Neuron (in vitro differentiated cells): Measurements from ENCODE around the gene HEPN1.

ENCODE experiments used
- H2AFZ ChIP-seq: one replicate; pipeline ENCODE4 v1.6.1; 2013; ENCODE audit warnings: low read depth, mild to moderate bottlenecking, inconsistent platforms, low read length, moderate library complexity
- H3K27me3 ChIP-seq: one replicate; pipeline ENCODE4 v1.6.1; 2013; ENCODE audit warnings: low read length; ENCODE audit not compliant: insufficient read depth
- H3K36me3 ChIP-seq: one replicate; pipeline ENCODE4 v1.6.1; 2013; ENCODE audit warnings: low read length; ENCODE audit not compliant: insufficient read depth
- H3K4me1 ChIP-seq: one replicate; pipeline ENCODE4 v1.6.1; 2013; ENCODE audit warnings: low read length; ENCODE audit not compliant: insufficient read depth
- H3K4me3 ChIP-seq: 2 replicates; pipeline ENCODE4 v1.5.1; 2013; ENCODE audit warnings: mild to moderate bottlenecking, low read length, moderate library complexity
- H3K9me3 ChIP-seq: one replicate; pipeline ENCODE4 v1.6.1; 2013; ENCODE audit warnings: low read length

Gene HEPN1

GRCh38 chr11:124877910-124878758 is 40.9 kb upstream of the HEPN1 start:
- H3K4me1 ChIP-seq = peaks cover 5% of the 10 kb centered on the region
- H3K9me3 ChIP-seq = no peaks in the 10 kb centered on the region
- H3K36me3 ChIP-seq = no peaks in the 10 kb centered on the region
- H3K27me3 ChIP-seq = peaks cover 24% of the 10 kb centered on the region
- no peak overlapping the region for H2AFZ ChIP-seq
- H3K4me3 ChIP-seq = no peak overlapping the region

GRCh38 chr11:124878759-124879492 is 40.1 kb upstream of the HEPN1 start:
- Histone ChIP-seq H3K9me3 (no peaks in the 10 kb centered on the region), H3K4me1 (peaks cover 5% of the 10 kb centered on the region), H3K4me3 (no peak overlapping the region)

GRCh38 chr11:124879493-124880289 is 39.4 kb upstream of the HEPN1 start:
- H3K4me3 ChIP-seq = no peak overlapping the region
- peaks cover 5% of the 10 kb centered on the region for H3K4me1 ChIP-seq
- no peaks in the 10 kb centered on the region for H3K36me3 ChIP-seq
- no peak overlapping the region for H2AFZ ChIP-seq
- H3K9me3 ChIP-seq = no peaks in the 10 kb centered on the region
- H3K27me3 ChIP-seq = peaks cover 10% of the 10 kb centered on the region

More at GRCh38 chr11:124878759-124879492, 40.1 kb upstream of the HEPN1 start:
- no peaks in the 10 kb centered on the region for H3K36me3 ChIP-seq
- H3K27me3 ChIP-seq = peaks cover 17% of the 10 kb centered on the region
- no peak overlapping the region for H2AFZ ChIP-seq

GRCh38 chr11:124880290-124880611 is 38.8 kb upstream of the HEPN1 start:
- Histone ChIP-seq H3K36me3 (no peaks in the 10 kb centered on the region), H2AFZ (no peak overlapping the region), H3K4me3 (no peak overlapping the region), H3K27me3 (peaks cover 4% of the 10 kb centered on the region), H3K4me1 (peaks cover 5% of the 10 kb centered on the region), H3K9me3 (no peaks in the 10 kb centered on the region)

GRCh38 chr11:124880958-124881357 is 38.1 kb upstream of the HEPN1 start:
- no peaks in the 10 kb centered on the region for H3K36me3 ChIP-seq
- no peaks in the 10 kb centered on the region for H3K9me3 ChIP-seq
- H3K4me3 ChIP-seq = no peak overlapping the region
- no peak overlapping the region for H2AFZ ChIP-seq
- peaks cover 5% of the 10 kb centered on the region for H3K4me1 ChIP-seq
- no peaks in the 10 kb centered on the region for H3K27me3 ChIP-seq

GRCh38 chr11:124882339-124883071 is 36.5 kb upstream of the HEPN1 start:
- H3K4me3 ChIP-seq = no peak overlapping the region
- H3K36me3 ChIP-seq = no peaks in the 10 kb centered on the region
- H2AFZ ChIP-seq = no peak overlapping the region
- no peaks in the 10 kb centered on the region for H3K4me1 ChIP-seq
- H3K27me3 ChIP-seq = no peaks in the 10 kb centered on the region
- no peaks in the 10 kb centered on the region for H3K9me3 ChIP-seq

- Histone ChIP-seq H3K4me3 (no peak overlapping the region), H3K9me3 (no peaks in the 10 kb centered on the region), H3K4me1 (no peaks in the 10 kb centered on the region), H2AFZ (no peak overlapping the region), H3K27me3 (peaks cover 3% of the 10 kb centered on the region), H3K36me3 (no peaks in the 10 kb centered on the region)
These were observed 34.7 kb upstream of the HEPN1 start for GRCh38 chr11:124884340-124884739.

- no peak overlapping the region for H3K4me3 ChIP-seq
- H3K36me3 ChIP-seq = no peaks in the 10 kb centered on the region
- no peak overlapping the region for H2AFZ ChIP-seq
- peaks cover 9% of the 10 kb centered on the region for H3K27me3 ChIP-seq
- H3K4me1 ChIP-seq = no peaks in the 10 kb centered on the region
- H3K9me3 ChIP-seq = no peaks in the 10 kb centered on the region
These were observed 34.1 kb upstream of the HEPN1 start for GRCh38 chr11:124884869-124885479.

- Histone ChIP-seq H3K27me3 (peaks cover 9% of the 10 kb centered on the region), H3K9me3 (no peaks in the 10 kb centered on the region)
These were observed 32.6 kb upstream of the HEPN1 start for GRCh38 chr11:124886476-124886875.

GRCh38 chr11:124886978-124887666 is 31.9 kb upstream of the HEPN1 start:
- Histone ChIP-seq H3K36me3 (no peaks in the 10 kb centered on the region), H3K9me3 (no peaks in the 10 kb centered on the region), H2AFZ (no peak overlapping the region), H3K27me3 (peaks cover 13% of the 10 kb centered on the region), H3K4me3 (no peak overlapping the region), H3K4me1 (no peaks in the 10 kb centered on the region)

More at GRCh38 chr11:124886476-124886875, 32.6 kb upstream of the HEPN1 start:
- Histone ChIP-seq H3K4me1 (no peaks in the 10 kb centered on the region), H3K4me3 (no peak overlapping the region), H3K36me3 (no peaks in the 10 kb centered on the region), H2AFZ (no peak overlapping the region)

GRCh38 chr11:124887667-124888013 is 31.4 kb upstream of the HEPN1 start:
- H3K4me3 ChIP-seq = no peak overlapping the region
- H3K4me1 ChIP-seq = no peaks in the 10 kb centered on the region
- H3K27me3 ChIP-seq = peaks cover 17% of the 10 kb centered on the region
- no peaks in the 10 kb centered on the region for H3K36me3 ChIP-seq
- no peak overlapping the region for H2AFZ ChIP-seq
- no peaks in the 10 kb centered on the region for H3K9me3 ChIP-seq
